Neural cell (in vitro differentiated cells): ENCODE results near the gene KRT7. TPM values are rescaled to one million over a fixed set of nuclear protein-coding genes. Genes with fewer than 3 reads are reported as not detected.

Experiments
- H2AFZ ChIP-seq: fragments of 200-600, 300-800 bp; sonication (generic), shearing (Covaris generic); 2 replicates; pipeline ENCODE4 v1.6.0; 2014; ENCODE audit warnings: low read depth, mild to moderate bottlenecking, antibody characterized with exemption, low read length, moderate library complexity
- H3F3A ChIP-seq: fragments of 200-600 bp; shearing (Covaris generic); 2 replicates; pipeline ENCODE4 v1.6.1; 2016; ENCODE audit warnings: mild to moderate bottlenecking, moderate library complexity, mixed read lengths, antibody characterized with exemption, low read length; ENCODE audit not compliant: insufficient read depth, poor library complexity, severe bottlenecking
- H3K27ac ChIP-seq: fragments of 200-600, 300-800 bp; sonication (generic), shearing (Covaris generic); 2 replicates; pipeline ENCODE4 v1.5.1; 2014; ENCODE audit warnings: mild to moderate bottlenecking, low read length, moderate library complexity
- H3K27me3 ChIP-seq: fragments of 300-800, 200-600 bp; sonication (generic), shearing (Covaris generic); 2 replicates; pipeline ENCODE4 v1.6.0; 2014; ENCODE audit warnings: mild to moderate bottlenecking, low read depth, low read length, moderate library complexity; ENCODE audit not compliant: insufficient read depth
- H3K36me3 ChIP-seq: fragments of 300-800, 200-600 bp; sonication (generic), shearing (Covaris generic); 2 replicates; pipeline ENCODE4 v1.5.1; 2014; ENCODE audit warnings: mild to moderate bottlenecking, antibody characterized with exemption, low read length, moderate library complexity; ENCODE audit not compliant: insufficient read depth
- H3K4me2 ChIP-seq: fragments of 300-800, 200-600 bp; sonication (generic), shearing (Covaris generic); 2 replicates; pipeline ENCODE4 v1.6.0; 2014; ENCODE audit warnings: mild to moderate bottlenecking, low read length
- H3K4me3 ChIP-seq: fragments of 300-800, 200-600 bp; sonication (generic), shearing (Covaris generic); 2 replicates; pipeline ENCODE4 v1.5.1; 2014; ENCODE audit warnings: mild to moderate bottlenecking, low read length, moderate library complexity
- H3K79me2 ChIP-seq: fragments of 200-600 bp; shearing (Covaris generic); replicated peaks from 2 replicates; pipeline ENCODE4 v1.6.0; 2014; ENCODE audit warnings: mild to moderate bottlenecking, low read length, moderate library complexity; ENCODE audit not compliant: insufficient read depth
- H3K9ac ChIP-seq: fragments of 300-800, 200-600 bp; sonication (generic), shearing (Covaris generic); 2 replicates; pipeline ENCODE4 v1.6.1; 2016; ENCODE audit warnings: mild to moderate bottlenecking, low read length, mixed read lengths
- H3K9me2 ChIP-seq: fragments of 200-600 bp; shearing (Covaris generic); 2 replicates; pipeline ENCODE4 v1.6.1; 2016; ENCODE audit warnings: mild to moderate bottlenecking, low read length, mixed read lengths; ENCODE audit not compliant: insufficient read depth
- H3K9me3 ChIP-seq: fragments of 200-600, 300-800 bp; sonication (generic), shearing (Covaris generic); 2 replicates; pipeline ENCODE4 v1.6.1; 2016; ENCODE audit warnings: mild to moderate bottlenecking, mixed run types, low read length, moderate library complexity, mixed read lengths
- H4K20me1 ChIP-seq: fragments of 200-600 bp; shearing (Covaris generic); 2 replicates; pipeline ENCODE4 v1.6.1; 2016; ENCODE audit warnings: mild to moderate bottlenecking, mixed run types; ENCODE audit not compliant: insufficient read depth
- CTCF ChIP-seq: fragments of 450-650 bp; IDR thresholded peaks from 2 replicates; pipeline ENCODE4 v1.5.1; 2014; ENCODE audit warnings: antibody characterized with exemption, mild to moderate bottlenecking, moderate library complexity; ENCODE audit not compliant: poor library complexity, severe bottlenecking
- EP300 ChIP-seq: fragments of 450-650 bp; conservative IDR thresholded peaks from 2 replicates; pipeline ENCODE4 v1.6.1; 2014; ENCODE audit warnings: antibody characterized with exemption, mild to moderate bottlenecking, moderate library complexity; ENCODE audit not compliant: poor library complexity, severe bottlenecking
- EZH2 ChIP-seq: fragments of 200-600, 300-800 bp; shearing (Covaris generic), sonication (generic); IDR thresholded peaks from 2 replicates; pipeline ENCODE4 v1.6.1; 2014; ENCODE audit warnings: antibody characterized with exemption, low read length, borderline replicate concordance, mild to moderate bottlenecking; ENCODE audit not compliant: insufficient read depth, poor library complexity, severe bottlenecking
- MXI1 ChIP-seq: fragments of 450-650 bp; conservative IDR thresholded peaks from 2 replicates; pipeline ENCODE4 v1.6.1; 2014; ENCODE audit warnings: antibody characterized with exemption, mild to moderate bottlenecking; ENCODE audit not compliant: poor library complexity, severe bottlenecking
- POLR2AphosphoS5 ChIP-seq: IDR thresholded peaks from 2 replicates; pipeline ENCODE4 v1.6.1; 2012
- RAD21 ChIP-seq: fragments of 450-650 bp; conservative IDR thresholded peaks from 2 replicates; pipeline ENCODE4 v1.6.1; 2014; ENCODE audit warnings: antibody characterized with exemption, mild to moderate bottlenecking, moderate library complexity
- REST ChIP-seq: IDR thresholded peaks from 2 replicates; pipeline ENCODE4 v1.6.1; 2012; ENCODE audit warnings: borderline replicate concordance
- SMC3 ChIP-seq: fragments of 450-650 bp; conservative IDR thresholded peaks from 2 replicates; pipeline ENCODE4 v1.6.1; 2014; ENCODE audit warnings: antibody characterized with exemption, mild to moderate bottlenecking, moderate library complexity; ENCODE audit not compliant: poor library complexity
- TAF1 ChIP-seq: IDR thresholded peaks from 2 replicates; pipeline ENCODE4 v1.6.1; 2012; ENCODE audit warnings: low read depth
- polyA plus RNA-seq: library from polyadenylated mRNA; depleted of rRNA; stranded (reverse); fragments of >200 nt; gene quantifications from 2 replicates; pipeline ENCODE4 v1.2.3, GENCODE V29; 2014

Gene KRT7
- polyA plus RNA-seq, 1 donor from 2014 or later: not detected

- no peak overlapping the region for H3K9ac ChIP-seq
- H2AFZ ChIP-seq: no peak overlapping the region
- no peak overlapping the region for H3K27ac ChIP-seq
- no peaks in the 10 kb centered on the region for H3K79me2 ChIP-seq
- H3K9me3 ChIP-seq: no peaks in the 10 kb centered on the region
- H3K27me3 ChIP-seq: no peaks in the 10 kb centered on the region
- H3K4me2 ChIP-seq: no peak overlapping the region
- H3F3A ChIP-seq: no peaks in the 10 kb centered on the region
- no peaks in the 10 kb centered on the region for H3K36me3 ChIP-seq
- no peaks in the 10 kb centered on the region for H3K9me2 ChIP-seq
- no peaks in the 10 kb centered on the region for H4K20me1 ChIP-seq
- no peak overlapping the region for H3K4me3 ChIP-seq
- TF ChIP-seq REST (no peak), EP300 (no peak), RAD21 (no peak), CTCF (no peak), EZH2 (no peak), POLR2AphosphoS5 (no peak), SMC3 (no peak), TAF1 (no peak), MXI1 (no peak)
Measured at GRCh38 chr12:52285172-52285745, 52.2 kb downstream of the KRT7 start.

GRCh38 chr12:52285851-52286530 is 52.9 kb downstream of the KRT7 start:
- H3K27ac ChIP-seq: no peak overlapping the region
- TF ChIP-seq EP300: no peak
- no peak for TF ChIP-seq TAF1
- no peak for TF ChIP-seq POLR2AphosphoS5
- TF ChIP-seq CTCF: no peak
- no peak for TF ChIP-seq MXI1
- no peak for TF ChIP-seq REST
- no peak for TF ChIP-seq EZH2
- no peak for TF ChIP-seq RAD21
- no peak for TF ChIP-seq SMC3
- no peaks in the 10 kb centered on the region for H3K9me3 ChIP-seq
- H3K27me3 ChIP-seq: no peaks in the 10 kb centered on the region
- no peak overlapping the region for H2AFZ ChIP-seq
- H3K9me2 ChIP-seq: no peaks in the 10 kb centered on the region
- H3K79me2 ChIP-seq: no peaks in the 10 kb centered on the region
- no peak overlapping the region for H3K4me2 ChIP-seq
- H3K4me3 ChIP-seq: no peak overlapping the region
- H3K9ac ChIP-seq: no peak overlapping the region
- no peaks in the 10 kb centered on the region for H3F3A ChIP-seq
- H3K36me3 ChIP-seq: no peaks in the 10 kb centered on the region
- H4K20me1 ChIP-seq: no peaks in the 10 kb centered on the region
